DOHH2 (cell line): ENCODE data around the gene PPFIA1.

ENCODE experiments used
- H3F3A ChIP-seq: fragments of 200-600 bp; sonication (generic), shearing (Covaris generic); 2 replicates; pipeline ENCODE4 v1.6.0; 2016; ENCODE audit warnings: antibody characterized with exemption, mild to moderate bottlenecking; ENCODE audit not compliant: control insufficient read depth, insufficient read depth
- H3K27ac ChIP-seq: fragments of 200-600 bp; sonication (generic); 2 replicates; pipeline ENCODE4 v1.5.1; 2014; ENCODE audit warnings: low read depth, mild to moderate bottlenecking, low read length, moderate library complexity
- H3K27me3 ChIP-seq: fragments of 200-600 bp; sonication (generic); 2 replicates; pipeline ENCODE4 v1.6.1; 2014; ENCODE audit warnings: mild to moderate bottlenecking, low read length, mixed read lengths; ENCODE audit not compliant: control insufficient read depth
- H3K36me3 ChIP-seq: fragments of 200-600 bp; sonication (generic); 2 replicates; pipeline ENCODE4 v1.6.1; 2014; ENCODE audit warnings: mild to moderate bottlenecking, low read length, moderate library complexity, mixed read lengths; ENCODE audit not compliant: control insufficient read depth
- H3K4me1 ChIP-seq: fragments of 200-600 bp; sonication (generic); 2 replicates; pipeline ENCODE4 v1.6.1; 2014; ENCODE audit warnings: mild to moderate bottlenecking, low read length, mixed read lengths; ENCODE audit not compliant: control insufficient read depth
- H3K4me2 ChIP-seq: fragments of 200-600 bp; sonication (generic); 2 replicates; pipeline ENCODE4 v1.6.0; 2014; ENCODE audit warnings: mild to moderate bottlenecking, low read length, moderate library complexity
- H3K4me3 ChIP-seq: fragments of 200-600 bp; sonication (generic); 2 replicates; pipeline ENCODE4 v1.5.1; 2014; ENCODE audit warnings: mild to moderate bottlenecking, low read length, mixed read lengths
- H3K79me2 ChIP-seq: fragments of 200-600 bp; sonication (generic); 2 replicates; pipeline ENCODE4 v1.6.1; 2014; ENCODE audit warnings: mild to moderate bottlenecking, low read length, mixed read lengths; ENCODE audit not compliant: control insufficient read depth
- H3K9me2 ChIP-seq: fragments of 200-600 bp; sonication (generic); replicated peaks from 2 replicates; pipeline ENCODE4 v1.6.1; 2014; ENCODE audit warnings: mild to moderate bottlenecking, low read length, mixed read lengths; ENCODE audit not compliant: control insufficient read depth
- H3K9me3 ChIP-seq: fragments of 200-600 bp; sonication (generic); 2 replicates; pipeline ENCODE4 v1.6.1; 2014; ENCODE audit warnings: antibody characterized with exemption, low read length, mixed read lengths; ENCODE audit not compliant: control insufficient read depth, insufficient read depth
- H4K20me1 ChIP-seq: fragments of 200-600 bp; sonication (generic); 2 replicates; pipeline ENCODE4 v1.6.0; 2014; ENCODE audit warnings: low read depth, mild to moderate bottlenecking, antibody characterized with exemption, low read length, moderate library complexity; ENCODE audit not compliant: control insufficient read depth, insufficient read depth
- TF ChIP-seq, protein P1 (sequence below): fragments of 200-600 bp; sonication (generic); IDR thresholded peaks from one replicate; pipeline ENCODE4 v1.5.1; 2014; ENCODE audit warnings: antibody characterized with exemption, mild to moderate bottlenecking, low read depth, low read length; ENCODE audit not compliant: poor library complexity, severe bottlenecking

PPFIA1 gene

DNA sequence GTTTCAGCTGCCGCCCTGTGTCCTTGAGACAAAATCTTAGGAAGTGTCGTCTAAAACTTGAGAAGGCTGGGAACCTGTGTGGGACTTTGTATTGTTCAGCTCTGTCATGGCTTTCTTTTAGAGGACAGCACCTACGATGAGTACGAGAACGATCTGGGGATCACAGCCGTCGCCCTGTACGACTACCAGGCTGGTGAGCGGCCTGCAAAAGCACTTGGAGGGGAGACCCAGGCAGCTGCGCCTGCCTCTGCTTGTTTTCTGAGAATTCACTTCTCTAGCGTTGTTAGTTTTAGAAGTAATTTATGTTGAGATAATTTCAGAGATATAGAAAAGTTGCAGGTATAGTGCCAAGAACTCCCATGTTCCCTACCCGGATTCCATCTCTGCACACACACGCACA lies 163.0 kb downstream of the PPFIA1 start:
- H3K79me2 ChIP-seq: no peaks in the 10 kb centered on the region
- no peaks in the 10 kb centered on the region for H4K20me1 ChIP-seq
- peaks cover 23% of the 10 kb centered on the region for H3K27me3 ChIP-seq
- no peaks in the 10 kb centered on the region for H3F3A ChIP-seq
- H3K9me2 ChIP-seq: no peaks in the 10 kb centered on the region
- peaks cover 24% of the 10 kb centered on the region for H3K4me1 ChIP-seq
- H3K4me3 ChIP-seq: no peak overlapping the region
- TF ChIP-seq, protein P1, sequence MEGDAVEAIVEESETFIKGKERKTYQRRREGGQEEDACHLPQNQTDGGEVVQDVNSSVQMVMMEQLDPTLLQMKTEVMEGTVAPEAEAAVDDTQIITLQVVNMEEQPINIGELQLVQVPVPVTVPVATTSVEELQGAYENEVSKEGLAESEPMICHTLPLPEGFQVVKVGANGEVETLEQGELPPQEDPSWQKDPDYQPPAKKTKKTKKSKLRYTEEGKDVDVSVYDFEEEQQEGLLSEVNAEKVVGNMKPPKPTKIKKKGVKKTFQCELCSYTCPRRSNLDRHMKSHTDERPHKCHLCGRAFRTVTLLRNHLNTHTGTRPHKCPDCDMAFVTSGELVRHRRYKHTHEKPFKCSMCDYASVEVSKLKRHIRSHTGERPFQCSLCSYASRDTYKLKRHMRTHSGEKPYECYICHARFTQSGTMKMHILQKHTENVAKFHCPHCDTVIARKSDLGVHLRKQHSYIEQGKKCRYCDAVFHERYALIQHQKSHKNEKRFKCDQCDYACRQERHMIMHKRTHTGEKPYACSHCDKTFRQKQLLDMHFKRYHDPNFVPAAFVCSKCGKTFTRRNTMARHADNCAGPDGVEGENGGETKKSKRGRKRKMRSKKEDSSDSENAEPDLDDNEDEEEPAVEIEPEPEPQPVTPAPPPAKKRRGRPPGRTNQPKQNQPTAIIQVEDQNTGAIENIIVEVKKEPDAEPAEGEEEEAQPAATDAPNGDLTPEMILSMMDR: no peak
- no peaks in the 10 kb centered on the region for H3K9me3 ChIP-seq
- no peak overlapping the region for H3K27ac ChIP-seq
- no peaks in the 10 kb centered on the region for H3K36me3 ChIP-seq
- H3K4me2 ChIP-seq: no peak overlapping the region
